ENCODE measurements around the gene FBN1.

The FBN1 gene

GRCh38 chr15:48459571-48460442 is 185.7 kb downstream of the FBN1 start:
- ChIA-PET POLR2A (no interaction called here), CTCF (no interaction called here)
- Histone ChIP-seq H3K4me3 (ENCODE audit: low read depth, low read length) (no peak overlapping the region), H3K36me3 (ENCODE audit: control insufficient read depth in 2 of 2, insufficient read depth in 1 of 2, low read length in 2 of 2) (peaks cover 0 to 46% of the 10 kb centered on the region in 2 experiments; a peak in 1 of 3 replicates), H3K9me3 (ENCODE audit: control insufficient read depth, insufficient read depth, low read depth, low read length) (no peaks in the 10 kb centered on the region), H3K27ac (ENCODE audit: extremely low read depth, low read depth, low read length) (no peak overlapping the region), H3K4me1 (ENCODE audit: control insufficient read depth, insufficient read depth, low read length) (no peaks in the 10 kb centered on the region)
- TF ChIP-seq ZNF175 (tag by site-specific recombination; IDR thresholded peaks at IDR 0.05) (no peak), ZNF664 (tag by site-specific recombination; IDR thresholded peaks at IDR 0.05) (no peak), ZNF302 (tag by site-specific recombination; IDR thresholded peaks at IDR 0.05; ENCODE audit: low read depth) (no peak), ZNF747 (tag by site-specific recombination; IDR thresholded peaks at IDR 0.05) (no peak), ZBTB48 (tag by site-specific recombination; IDR thresholded peaks at IDR 0.05) (no peak), PRDM4 (tag by site-specific recombination; IDR thresholded peaks at IDR 0.05) (no peak), ZSCAN18 (tag by site-specific recombination; IDR thresholded peaks at IDR 0.05) (no peak), TCF7L2 (IDR thresholded peaks at IDR 0.05; ENCODE audit: borderline replicate concordance, low read depth, low read length) (no peak), MZF1 (tag by site-specific recombination; IDR thresholded peaks at IDR 0.05; ENCODE audit: borderline replicate concordance) (no peak), EGR2 (tag by site-specific recombination; IDR thresholded peaks at IDR 0.05; ENCODE audit: low read depth) (no peak)
- TF ChIP-seq, protein P1, sequence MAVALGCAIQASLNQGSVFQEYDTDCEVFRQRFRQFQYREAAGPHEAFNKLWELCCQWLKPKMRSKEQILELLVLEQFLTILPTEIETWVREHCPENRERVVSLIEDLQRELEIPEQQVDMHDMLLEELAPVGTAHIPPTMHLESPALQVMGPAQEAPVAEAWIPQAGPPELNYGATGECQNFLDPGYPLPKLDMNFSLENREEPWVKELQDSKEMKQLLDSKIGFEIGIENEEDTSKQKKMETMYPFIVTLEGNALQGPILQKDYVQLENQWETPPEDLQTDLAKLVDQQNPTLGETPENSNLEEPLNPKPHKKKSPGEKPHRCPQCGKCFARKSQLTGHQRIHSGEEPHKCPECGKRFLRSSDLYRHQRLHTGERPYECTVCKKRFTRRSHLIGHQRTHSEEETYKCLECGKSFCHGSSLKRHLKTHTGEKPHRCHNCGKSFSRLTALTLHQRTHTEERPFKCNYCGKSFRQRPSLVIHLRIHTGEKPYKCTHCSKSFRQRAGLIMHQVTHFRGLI (tag by site-specific recombination; IDR thresholded peaks at IDR 0.05), result no peak
- TF ChIP-seq, protein P2, sequence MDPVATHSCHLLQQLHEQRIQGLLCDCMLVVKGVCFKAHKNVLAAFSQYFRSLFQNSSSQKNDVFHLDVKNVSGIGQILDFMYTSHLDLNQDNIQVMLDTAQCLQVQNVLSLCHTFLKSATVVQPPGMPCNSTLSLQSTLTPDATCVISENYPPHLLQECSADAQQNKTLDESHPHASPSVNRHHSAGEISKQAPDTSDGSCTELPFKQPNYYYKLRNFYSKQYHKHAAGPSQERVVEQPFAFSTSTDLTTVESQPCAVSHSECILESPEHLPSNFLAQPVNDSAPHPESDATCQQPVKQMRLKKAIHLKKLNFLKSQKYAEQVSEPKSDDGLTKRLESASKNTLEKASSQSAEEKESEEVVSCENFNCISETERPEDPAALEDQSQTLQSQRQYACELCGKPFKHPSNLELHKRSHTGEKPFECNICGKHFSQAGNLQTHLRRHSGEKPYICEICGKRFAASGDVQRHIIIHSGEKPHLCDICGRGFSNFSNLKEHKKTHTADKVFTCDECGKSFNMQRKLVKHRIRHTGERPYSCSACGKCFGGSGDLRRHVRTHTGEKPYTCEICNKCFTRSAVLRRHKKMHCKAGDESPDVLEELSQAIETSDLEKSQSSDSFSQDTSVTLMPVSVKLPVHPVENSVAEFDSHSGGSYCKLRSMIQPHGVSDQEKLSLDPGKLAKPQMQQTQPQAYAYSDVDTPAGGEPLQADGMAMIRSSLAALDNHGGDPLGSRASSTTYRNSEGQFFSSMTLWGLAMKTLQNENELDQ (tag by site-specific recombination; IDR thresholded peaks at IDR 0.05; ENCODE audit: low read depth), result no peak

DNA sequence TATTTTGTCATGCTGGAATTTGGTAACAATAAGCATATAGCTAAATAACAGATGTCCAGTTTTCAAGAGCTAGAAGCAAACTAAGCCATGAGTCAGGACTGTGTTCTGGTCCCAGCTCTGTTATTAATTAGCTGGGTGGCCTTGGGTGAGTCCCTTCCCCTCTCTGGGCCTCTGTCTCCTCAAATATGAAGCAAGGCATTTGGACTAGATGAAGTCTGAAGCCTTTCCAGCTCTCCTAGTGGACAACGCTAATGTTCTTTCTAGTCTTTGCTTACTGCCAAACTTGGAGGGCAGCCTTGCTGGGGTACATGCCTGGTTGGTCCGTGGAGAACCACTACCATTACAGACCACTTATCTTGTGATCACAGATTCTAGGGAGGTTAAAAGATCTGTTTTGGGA is 186.6 kb downstream of the FBN1 start:
- no peak overlapping the region for H3K27ac ChIP-seq (ENCODE audit: extremely low read depth, low read depth, low read length)
- H3K4me1 ChIP-seq (ENCODE audit: control insufficient read depth, insufficient read depth, low read length), result no peaks in the 10 kb centered on the region
- H3K36me3 ChIP-seq (ENCODE audit: control insufficient read depth in 2 of 2, insufficient read depth in 1 of 2, low read length in 2 of 2), result peaks cover 0 to 41% of the 10 kb centered on the region in 2 experiments; a peak in 1 of 3 replicates
- ChIA-PET POLR2A (no interaction called here), CTCF (interaction anchor here (0.6 kb wide), 1 partner anchor 61 kb away, joined by 3 read pairs; no protein-coding TSS in a partner anchor)
- H3K9me3 ChIP-seq (ENCODE audit: control insufficient read depth, insufficient read depth, low read depth, low read length), result no peaks in the 10 kb centered on the region
- no peak overlapping the region for H3K4me3 ChIP-seq (ENCODE audit: low read depth, low read length)
- TF ChIP-seq ZNF558 (tag by site-specific recombination; IDR thresholded peaks at IDR 0.05) (no peak), SETDB1 (IDR thresholded peaks at IDR 0.05; ENCODE audit: insufficient read length, low read length) (no peak), ZNF354C (tag by site-specific recombination; IDR thresholded peaks at IDR 0.05; ENCODE audit: borderline replicate concordance, low read depth) (no peak), ZSCAN23 (tag by site-specific recombination; IDR thresholded peaks at IDR 0.05) (no peak), ZNF585B (tag by site-specific recombination; IDR thresholded peaks at IDR 0.05) (no peak), ZNF324 (tag by site-specific recombination; IDR thresholded peaks at IDR 0.05) (no peak), ZNF18 (tag by site-specific recombination; IDR thresholded peaks at IDR 0.05) (no peak), ZNF169 (tag by site-specific recombination; IDR thresholded peaks at IDR 0.05) (no peak), ZNF214 (tag by site-specific recombination; IDR thresholded peaks at IDR 0.05; ENCODE audit: borderline replicate concordance) (no peak), ZNF341 (tag by site-specific recombination; IDR thresholded peaks at IDR 0.05; ENCODE audit: low read depth) (no peak)
- TF ChIP-seq, protein P3, sequence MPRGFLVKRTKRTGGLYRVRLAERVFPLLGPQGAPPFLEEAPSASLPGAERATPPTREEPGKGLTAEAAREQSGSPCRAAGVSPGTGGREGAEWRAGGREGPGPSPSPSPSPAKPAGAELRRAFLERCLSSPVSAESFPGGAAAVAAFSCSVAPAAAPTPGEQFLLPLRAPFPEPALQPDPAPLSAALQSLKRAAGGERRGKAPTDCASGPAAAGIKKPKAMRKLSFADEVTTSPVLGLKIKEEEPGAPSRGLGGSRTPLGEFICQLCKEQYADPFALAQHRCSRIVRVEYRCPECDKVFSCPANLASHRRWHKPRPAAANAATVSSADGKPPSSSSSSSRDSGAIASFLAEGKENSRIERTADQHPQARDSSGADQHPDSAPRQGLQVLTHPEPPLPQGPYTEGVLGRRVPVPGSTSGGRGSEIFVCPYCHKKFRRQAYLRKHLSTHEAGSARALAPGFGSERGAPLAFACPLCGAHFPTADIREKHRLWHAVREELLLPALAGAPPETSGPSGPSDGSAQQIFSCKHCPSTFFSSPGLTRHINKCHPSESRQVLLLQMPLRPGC (tag by site-specific recombination; IDR thresholded peaks at IDR 0.05), result no peak

Data from HEK293 (cell line).